ENCODE results near the gene TFAP2C.
"Not testable (repeated sequence)": the region's sequence is repeated elsewhere in the genome, so short reads cannot be mapped to it uniquely, and the experiment has no call there.

TFAP2C gene

DNA sequence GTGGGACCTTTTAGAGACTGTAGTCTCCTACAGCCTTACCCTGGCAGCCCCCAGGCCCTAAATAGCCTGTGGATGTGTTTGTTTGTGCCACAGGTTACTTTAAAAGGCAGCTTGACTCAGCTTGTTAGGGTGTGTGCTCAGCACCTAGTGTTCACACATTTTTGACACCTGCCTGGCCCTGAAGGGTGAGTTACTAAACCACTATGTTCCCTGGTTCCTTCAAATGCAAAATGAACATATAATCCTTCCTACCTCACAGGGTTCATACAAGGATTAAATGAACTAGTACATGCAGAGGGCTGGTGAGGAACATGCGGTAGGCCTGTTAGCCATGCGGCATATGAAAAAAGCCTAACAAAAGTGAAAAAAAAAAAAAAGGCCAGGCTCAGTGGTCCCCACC, 14.9 kb upstream of the TFAP2C start:
- no peak overlapping the region for H3K4me3 ChIP-seq (ENCODE audit: low read depth, low read length)

- no peak overlapping the region for H3K4me3 ChIP-seq (ENCODE audit: low read depth, low read length)
These were observed 12.4 kb upstream of the TFAP2C start for GRCh38 chr20:56616716-56617115.

- no peak overlapping the region for H3K4me3 ChIP-seq (ENCODE audit: low read depth, low read length)
These were observed 11.6 kb upstream of the TFAP2C start for GRCh38 chr20:56617489-56617888.

DNA sequence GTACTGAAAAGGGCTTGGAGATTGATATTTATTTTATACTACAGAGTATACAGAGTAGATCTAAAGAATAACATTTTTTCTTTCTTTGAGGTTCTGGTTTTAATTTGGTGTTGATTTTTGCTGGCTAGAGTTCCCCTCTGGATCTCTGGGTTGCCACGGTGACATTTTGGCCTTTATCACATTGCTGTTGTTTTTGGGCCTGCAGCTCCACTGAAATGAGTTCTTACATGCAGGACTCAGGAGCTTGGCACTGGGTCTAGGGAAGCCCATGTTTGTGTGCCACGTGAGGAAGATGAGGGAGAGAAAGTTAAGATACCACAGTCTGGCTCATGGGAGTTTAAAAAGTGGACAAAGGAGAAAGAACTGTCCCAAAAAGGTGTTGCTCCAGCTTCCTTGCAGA, 7.4 kb upstream of the TFAP2C start:
- H3K4me3 ChIP-seq (ENCODE audit: low read depth, low read length): no peak overlapping the region

DNA sequence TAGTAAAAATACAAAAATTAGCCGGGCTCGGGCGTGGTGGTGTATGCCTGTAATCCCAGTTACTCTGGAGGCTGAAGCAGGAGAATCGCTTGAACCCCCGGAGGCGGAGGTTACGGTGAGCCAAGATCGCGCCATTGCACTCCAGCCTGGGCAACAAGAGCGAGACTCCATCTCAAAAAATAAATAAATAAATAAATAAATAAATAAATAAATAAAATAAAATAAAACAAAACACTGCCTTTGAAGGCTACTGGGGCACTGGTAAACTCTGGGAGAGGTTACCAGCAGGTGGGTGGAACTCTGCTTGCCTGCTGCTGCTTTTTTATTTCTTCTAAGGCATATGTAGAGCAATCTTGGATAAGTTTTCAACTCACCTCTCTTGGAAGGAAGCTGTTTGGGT, 5.2 kb upstream of the TFAP2C start:
- not testable (repeated sequence) for H3K4me3 ChIP-seq (ENCODE audit: low read depth, low read length)

DNA sequence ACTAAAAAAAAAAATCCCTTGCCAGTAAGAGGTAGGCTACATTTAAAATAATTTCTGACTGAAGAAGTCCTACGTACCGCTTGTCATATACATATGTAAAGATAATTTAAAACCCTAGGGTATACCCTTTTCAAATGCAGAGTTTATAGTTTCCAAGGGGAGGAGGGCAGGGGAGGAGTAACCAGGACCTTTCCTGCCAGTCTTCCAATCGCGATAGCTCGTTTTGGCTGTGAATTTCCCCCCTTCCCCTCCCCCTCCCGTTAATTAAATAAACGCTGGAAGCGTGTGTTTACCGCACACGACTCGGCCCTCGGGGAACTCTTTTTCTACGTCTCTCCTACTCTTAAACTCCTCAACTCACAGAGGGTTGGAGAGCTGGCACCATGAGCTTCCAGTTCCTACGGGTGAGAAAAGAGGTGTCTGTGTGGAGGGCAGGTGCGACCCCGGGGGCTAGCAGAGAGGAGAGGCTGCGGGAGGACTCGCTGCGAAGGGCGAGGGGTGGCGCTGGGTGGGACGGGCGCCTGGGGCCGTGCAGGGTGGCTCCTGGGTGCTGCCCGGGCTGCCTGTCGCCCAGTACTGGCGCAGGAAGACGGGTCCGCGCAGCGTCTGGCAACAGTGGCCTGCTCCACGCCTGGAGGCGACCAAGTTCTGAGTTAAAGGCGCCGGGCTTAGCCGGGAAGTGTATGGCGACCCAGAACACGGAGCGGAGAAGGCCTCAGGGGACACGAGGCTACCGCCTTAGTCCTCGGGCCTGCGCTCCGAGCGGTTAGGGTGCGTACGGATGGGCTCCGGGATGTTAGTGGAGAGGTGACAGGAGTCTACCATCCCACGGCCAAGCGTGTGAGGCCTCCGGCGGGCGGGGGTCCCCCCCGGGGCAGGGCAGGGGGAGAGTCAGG, 4.1 kb upstream of the TFAP2C start:
- peak overlapping the region; percentile 31 for H3K4me3 ChIP-seq (ENCODE audit: low read depth, low read length)

- peak overlapping the region; percentile 35 for H3K4me3 ChIP-seq (ENCODE audit: low read depth, low read length)
These were observed 3.3 kb upstream of the TFAP2C start for GRCh38 chr20:56625837-56626236.

- peak overlapping the region; percentile 41 for H3K4me3 ChIP-seq (ENCODE audit: low read depth, low read length)
These were observed 2.6 kb upstream of the TFAP2C start for GRCh38 chr20:56626367-56627121.

- peak overlapping the region; percentile 41 for H3K4me3 ChIP-seq (ENCODE audit: low read depth, low read length)
These were observed 1.7 kb upstream of the TFAP2C start for GRCh38 chr20:56627122-56628014.

GRCh38 chr20:56628015-56628872, 862 bp upstream of the TFAP2C start:
- H3K4me3 ChIP-seq (ENCODE audit: low read depth, low read length): peak overlapping the region; percentile 92

GRCh38 chr20:56629464-56630085, 469 bp downstream of the TFAP2C start:
- H3K4me3 ChIP-seq (ENCODE audit: low read depth, low read length): peak overlapping the region; percentile 92

DNA sequence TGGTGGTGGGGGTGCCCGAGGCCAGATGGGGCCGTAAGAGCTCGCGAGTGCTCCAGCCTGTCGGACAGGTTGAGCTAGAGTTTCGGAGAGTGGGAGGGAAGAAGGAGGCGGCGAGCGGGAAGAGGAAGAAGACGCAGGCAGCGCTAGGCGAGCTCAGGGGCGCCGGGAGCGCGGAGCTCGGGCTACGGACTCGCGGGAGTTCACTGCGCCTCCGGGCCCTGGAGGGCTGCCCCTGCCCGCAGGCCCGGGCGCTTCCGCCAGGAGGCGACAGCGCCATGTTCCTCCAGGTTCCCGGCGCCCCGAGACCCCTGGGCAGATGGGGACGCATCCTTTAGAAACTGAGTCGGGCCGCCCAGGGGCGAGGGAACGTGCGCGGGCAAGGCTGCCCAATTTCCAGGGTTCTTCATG, 984 bp downstream of the TFAP2C start:
- peak overlapping the region; percentile 92 for H3K4me3 ChIP-seq (ENCODE audit: low read depth, low read length)

GRCh38 chr20:56630506-56631317, 1.6 kb downstream of the TFAP2C start:
- H3K4me3 ChIP-seq (ENCODE audit: low read depth, low read length): peak overlapping the region; percentile 92

- peak overlapping the region; percentile 92 for H3K4me3 ChIP-seq (ENCODE audit: low read depth, low read length)
These were observed 2.3 kb downstream of the TFAP2C start for GRCh38 chr20:56631318-56631989.

GRCh38 chr20:56631990-56632327, 2.9 kb downstream of the TFAP2C start:
- peak overlapping the region; percentile 92 for H3K4me3 ChIP-seq (ENCODE audit: low read depth, low read length)

GRCh38 chr20:56634307-56634706, 5.2 kb downstream of the TFAP2C start:
- no peak overlapping the region for H3K4me3 ChIP-seq (ENCODE audit: low read depth, low read length)

- no peak overlapping the region for H3K4me3 ChIP-seq (ENCODE audit: low read depth, low read length)
These were observed 5.8 kb downstream of the TFAP2C start for GRCh38 chr20:56634735-56635385.

- H3K4me3 ChIP-seq (ENCODE audit: low read depth, low read length): no peak overlapping the region
These were observed 7.6 kb downstream of the TFAP2C start for GRCh38 chr20:56636716-56637115.

All from iPS-11a (cell line).